ENCODE data around the gene P3H4. TPM values are rescaled to one million over a fixed set of nuclear protein-coding genes. Genes with fewer than 3 reads are reported as not detected.

Gene P3H4
- total RNA-seq, 2 experiments from 2014 or later: 1.5 to 2.0 TPM

DNA sequence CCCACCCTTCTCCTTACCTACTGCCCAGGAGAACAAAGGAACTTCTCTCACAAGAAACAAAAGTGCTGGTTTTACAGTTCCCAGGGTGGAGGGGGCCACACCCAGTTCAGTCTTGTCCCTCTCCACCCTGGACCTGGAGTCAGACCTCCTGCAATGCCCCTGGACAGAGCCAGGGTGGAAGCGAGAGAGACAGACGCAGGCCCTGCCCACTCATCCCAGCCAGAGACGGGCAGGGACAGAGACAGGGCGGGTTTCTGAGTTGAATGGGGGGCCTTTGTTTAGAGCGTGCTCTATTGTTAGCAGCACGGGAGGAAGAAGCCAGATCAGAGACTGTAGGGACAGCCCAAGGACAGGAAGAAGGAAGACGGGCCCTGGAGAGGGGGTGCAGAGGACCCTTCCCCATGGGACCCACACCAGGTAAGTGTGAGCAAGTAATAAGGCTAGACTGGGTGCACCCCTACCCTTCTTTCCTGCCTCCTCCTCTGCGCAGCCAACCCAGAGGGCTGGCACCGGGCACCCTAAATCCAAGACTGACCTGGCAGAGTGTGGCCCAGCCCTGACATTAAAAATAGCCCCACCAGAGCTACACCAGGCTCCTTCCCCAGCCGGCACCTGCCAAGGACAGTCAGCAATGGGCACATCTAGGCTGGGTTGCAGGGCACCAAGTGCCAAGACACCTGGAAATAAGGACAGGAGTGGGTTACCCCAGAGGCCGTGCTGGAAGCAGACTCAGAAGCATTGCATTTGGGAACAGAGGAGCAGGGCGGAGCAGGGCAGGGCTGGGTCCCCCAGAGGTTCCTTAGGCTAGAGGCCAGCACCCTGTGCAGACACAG lies 36.1 kb downstream of the P3H4 start:
- DNase-seq (no peak), ATAC-seq (no peak)
- ChIA-PET POLR2A (no interaction called here), CTCF (interaction anchor here (0.6 kb wide), 1 partner anchor 90 kb away, joined by 3 read pairs; the partner anchor contains the start of gene KLHL11)
- no peaks in the 10 kb centered on the region for H3K36me3 Mint-ChIP-seq (ENCODE audit: low read depth)
- no peaks in the 10 kb centered on the region for H3K4me1 Mint-ChIP-seq
- H3K9me3 Mint-ChIP-seq (ENCODE audit: low read depth): no peaks in the 10 kb centered on the region
- H3K4me3 Mint-ChIP-seq: no peak overlapping the region
- H3K27me3 Mint-ChIP-seq: no peaks in the 10 kb centered on the region
- H3K27ac Mint-ChIP-seq: no peak overlapping the region
- intact Hi-C loops (cut with DNase I, micrococcal nuclease): no loop called here

DNA sequence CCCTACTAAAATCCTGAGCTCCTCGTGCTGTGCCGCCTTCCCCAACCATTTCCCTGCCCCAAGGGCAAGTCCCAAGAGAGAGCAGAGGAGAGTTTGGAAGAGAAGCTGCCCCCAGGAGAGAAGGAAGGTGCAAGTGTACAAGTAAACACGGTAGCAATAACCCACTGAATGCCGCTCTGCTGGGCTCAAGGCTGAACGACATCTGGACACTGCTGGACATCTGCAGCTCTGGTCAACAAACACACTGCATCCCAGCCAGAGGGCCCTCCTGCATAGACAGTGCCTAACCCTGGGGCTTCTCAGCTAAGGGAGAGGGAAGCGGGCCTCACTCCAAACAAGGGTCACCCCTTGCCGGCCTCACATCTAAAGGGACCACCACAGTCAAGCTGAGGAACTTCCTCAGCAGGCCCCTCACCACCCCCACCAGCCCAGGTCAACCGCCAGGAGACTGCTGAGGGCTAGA lies 38.0 kb downstream of the P3H4 start:
- H3K27ac Mint-ChIP-seq: no peak overlapping the region
- DNase-seq (no peak), ATAC-seq (no peak)
- CTCF ChIA-PET: no interaction called here
- H3K9me3 Mint-ChIP-seq (ENCODE audit: low read depth): no peaks in the 10 kb centered on the region
- no peak overlapping the region for H3K4me3 Mint-ChIP-seq
- no peaks in the 10 kb centered on the region for H3K4me1 Mint-ChIP-seq
- intact Hi-C loops (cut with DNase I, micrococcal nuclease): no loop called here
- no peaks in the 10 kb centered on the region for H3K27me3 Mint-ChIP-seq
- H3K36me3 Mint-ChIP-seq (ENCODE audit: low read depth): no peaks in the 10 kb centered on the region
- POLR2A ChIA-PET: no interaction called here

DNA sequence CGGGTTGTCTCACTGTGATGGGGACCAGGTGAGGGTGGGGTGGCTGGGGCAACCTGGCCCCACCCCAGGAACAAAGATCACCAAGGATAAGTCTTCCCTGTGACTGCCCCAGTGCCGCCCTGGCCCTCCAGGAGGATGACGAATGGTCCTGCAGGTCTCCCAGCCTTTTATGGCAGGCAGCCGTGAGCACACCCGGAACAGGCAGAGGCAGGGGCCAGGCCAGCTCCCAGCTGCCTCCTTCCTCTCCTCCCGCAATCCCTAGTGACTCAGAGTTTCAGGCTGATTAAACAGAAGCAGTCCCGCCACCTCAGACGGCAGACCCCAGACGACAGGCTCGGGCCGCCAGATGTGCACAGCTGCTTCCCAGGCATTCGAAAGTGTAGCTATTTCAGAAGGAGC lies 38.6 kb downstream of the P3H4 start:
- Mint-ChIP-seq H3K4me1 (no peaks in the 10 kb centered on the region), H3K4me3 (no peak overlapping the region), H3K36me3 (ENCODE audit: low read depth) (no peaks in the 10 kb centered on the region), H3K9me3 (ENCODE audit: low read depth) (no peaks in the 10 kb centered on the region), H3K27ac (no peak overlapping the region), H3K27me3 (no peaks in the 10 kb centered on the region)
- no peak for ATAC-seq
- ChIA-PET CTCF (no interaction called here), POLR2A (no interaction called here)
- no peak for DNase-seq
- intact Hi-C loops (cut with DNase I, micrococcal nuclease): no loop called here

DNA sequence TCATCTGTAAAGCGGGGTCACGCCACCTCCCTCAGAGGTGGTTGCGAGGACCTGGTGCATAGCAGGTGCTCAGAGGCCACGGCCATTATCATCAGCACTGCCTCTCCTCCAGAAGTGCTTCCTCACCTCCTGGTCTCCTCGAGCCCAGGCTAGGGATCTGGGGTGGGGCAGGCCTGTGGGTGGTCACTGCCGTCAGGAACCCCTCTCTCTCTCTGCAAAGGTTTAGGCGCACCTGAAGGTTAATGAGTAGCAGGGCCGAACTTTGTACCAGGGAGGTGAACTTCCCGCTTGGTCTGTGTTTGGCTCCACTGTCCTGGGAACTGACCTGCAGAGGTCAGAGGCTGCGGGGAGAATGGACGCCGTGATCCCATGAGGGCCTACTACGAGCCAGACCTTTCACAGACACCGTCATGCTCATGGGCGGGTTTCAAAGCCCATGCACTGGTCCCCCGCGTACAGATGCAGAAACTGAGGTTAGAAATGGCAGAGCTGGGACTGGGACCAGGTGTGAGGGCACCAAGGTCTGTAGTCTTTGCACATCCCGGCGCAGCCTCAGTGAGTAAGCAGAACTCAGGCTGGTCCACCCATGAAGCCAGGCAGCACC lies 39.1 kb downstream of the P3H4 start:
- Mint-ChIP-seq H3K36me3 (ENCODE audit: low read depth) (no peaks in the 10 kb centered on the region), H3K27ac (no peak overlapping the region)
- CTCF ChIA-PET: no interaction called here

GRCh38 chr17:41772218-41772585 lies 39.5 kb downstream of the P3H4 start:
- intact Hi-C loops (cut with DNase I, micrococcal nuclease): no loop called here
- ChIA-PET POLR2A (no interaction called here), CTCF (no interaction called here)
- Mint-ChIP-seq H3K27ac (no peak overlapping the region), H3K36me3 (ENCODE audit: low read depth) (no peaks in the 10 kb centered on the region), H3K9me3 (ENCODE audit: low read depth) (no peaks in the 10 kb centered on the region), H3K4me3 (no peak overlapping the region), H3K27me3 (no peaks in the 10 kb centered on the region), H3K4me1 (no peaks in the 10 kb centered on the region)
- DNase-seq (no peak), ATAC-seq (no peak)

More for the DNA sequence above, 39.1 kb downstream of the P3H4 start:
- Mint-ChIP-seq H3K9me3 (ENCODE audit: low read depth) (no peaks in the 10 kb centered on the region), H3K4me3 (no peak overlapping the region), H3K27me3 (no peaks in the 10 kb centered on the region), H3K4me1 (no peaks in the 10 kb centered on the region)
- no peak for DNase-seq
- intact Hi-C loops (cut with DNase I, micrococcal nuclease): no loop called here
- ATAC-seq: no peak
- POLR2A ChIA-PET: no interaction called here

DNA sequence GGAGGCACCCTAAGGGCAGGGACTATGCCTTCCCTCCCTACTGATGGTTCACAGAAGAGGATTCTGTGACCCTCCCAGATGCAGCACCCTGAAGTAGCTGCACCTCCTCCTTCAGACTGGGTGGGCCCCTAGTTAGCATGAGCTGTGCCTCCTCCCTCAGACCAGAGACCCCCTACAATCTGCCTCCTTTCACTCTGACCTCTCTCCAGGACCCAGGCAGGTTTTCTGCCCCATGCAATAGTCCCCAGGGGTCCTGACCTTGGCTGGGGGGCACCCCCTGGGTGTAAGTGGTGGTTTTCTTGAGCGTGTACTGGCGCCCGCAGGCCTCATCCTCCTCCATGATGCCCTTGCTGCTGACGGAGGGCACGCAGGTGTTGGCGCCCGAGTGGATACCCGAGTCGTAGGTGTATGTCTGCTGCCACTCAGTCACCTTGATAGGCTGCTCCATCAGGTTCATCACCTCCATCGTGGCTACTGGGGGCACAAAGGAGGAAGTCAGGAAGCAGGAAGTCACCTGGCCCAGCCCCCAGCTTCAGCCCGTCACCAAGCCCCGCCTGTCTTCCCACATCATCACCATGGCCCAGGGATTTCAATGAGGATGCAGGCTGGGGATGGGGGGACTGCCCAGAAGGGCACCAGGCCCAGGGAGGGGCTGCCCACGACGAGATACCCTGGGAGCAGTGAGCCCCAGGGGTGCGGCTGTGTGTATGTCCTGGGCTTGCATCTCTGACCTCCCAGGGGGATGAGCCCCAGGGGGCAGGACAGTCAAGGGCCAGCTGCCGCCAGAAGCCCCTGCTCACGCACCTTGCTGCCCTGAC lies 40.2 kb downstream of the P3H4 start:
- DNase-seq (no peak), ATAC-seq (no peak)
- Mint-ChIP-seq H3K27me3 (no peaks in the 10 kb centered on the region), H3K4me1 (no peaks in the 10 kb centered on the region), H3K4me3 (no peak overlapping the region), H3K27ac (no peak overlapping the region), H3K36me3 (ENCODE audit: low read depth) (no peaks in the 10 kb centered on the region), H3K9me3 (ENCODE audit: low read depth) (no peaks in the 10 kb centered on the region)
- ChIA-PET POLR2A (no interaction called here), CTCF (no interaction called here)
- intact Hi-C loops (cut with DNase I, micrococcal nuclease): no loop called here

- Mint-ChIP-seq H3K27me3 (no peaks in the 10 kb centered on the region), H3K27ac (no peak overlapping the region), H3K4me1 (no peaks in the 10 kb centered on the region), H3K9me3 (ENCODE audit: low read depth) (no peaks in the 10 kb centered on the region), H3K4me3 (no peak overlapping the region), H3K36me3 (ENCODE audit: low read depth) (no peaks in the 10 kb centered on the region)
- no peak for ATAC-seq
- no peak for DNase-seq
- intact Hi-C loops (cut with DNase I, micrococcal nuclease): no loop called here
- POLR2A ChIA-PET: no interaction called here
- CTCF ChIA-PET: no interaction called here
These were observed 41.8 kb downstream of the P3H4 start for GRCh38 chr17:41769985-41770384.

GRCh38 chr17:41769346-41769862 lies 42.3 kb downstream of the P3H4 start:
- H3K9me3 Mint-ChIP-seq (ENCODE audit: low read depth): no peaks in the 10 kb centered on the region
- DNase-seq (no peak), ATAC-seq (no peak)
- POLR2A ChIA-PET: no interaction called here
- H3K4me3 Mint-ChIP-seq: no peak overlapping the region
- no peaks in the 10 kb centered on the region for H3K4me1 Mint-ChIP-seq
- H3K36me3 Mint-ChIP-seq (ENCODE audit: low read depth): no peaks in the 10 kb centered on the region
- CTCF ChIA-PET: no interaction called here
- no peaks in the 10 kb centered on the region for H3K27me3 Mint-ChIP-seq
- no peak overlapping the region for H3K27ac Mint-ChIP-seq
- intact Hi-C loops (cut with DNase I, micrococcal nuclease): no loop called here

DNA sequence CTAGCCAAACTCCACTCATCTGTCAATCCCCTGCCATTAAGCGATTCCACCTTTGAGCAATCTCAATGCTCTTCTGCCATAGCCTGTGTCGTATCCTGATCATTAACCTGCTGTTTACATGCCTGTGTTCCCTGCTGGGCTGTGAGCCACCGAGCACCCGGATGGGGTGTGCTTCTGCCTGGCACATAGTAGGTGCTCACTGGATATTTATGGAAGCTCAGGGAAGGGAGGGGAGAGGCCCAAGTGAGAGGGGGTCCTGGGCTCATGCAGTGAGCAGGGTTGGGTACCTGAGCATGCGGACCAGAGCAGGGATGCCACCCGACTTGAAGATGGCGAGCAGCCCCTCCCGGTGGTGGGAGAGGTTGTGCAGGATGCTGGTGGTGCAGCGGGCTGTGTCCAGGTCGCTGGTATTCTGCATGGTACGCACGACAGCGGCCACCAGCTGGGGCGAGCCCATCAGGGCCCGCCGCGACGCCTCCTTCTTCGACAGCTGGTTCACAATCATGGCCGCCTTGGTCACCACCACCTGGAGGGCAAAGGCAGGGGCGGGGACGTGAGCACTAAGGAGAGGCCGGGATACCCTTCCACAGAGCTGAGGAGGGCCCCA lies 43.0 kb downstream of the P3H4 start:
- H3K4me3 Mint-ChIP-seq: no peak overlapping the region
- ChIA-PET POLR2A (no interaction called here), CTCF (no interaction called here)
- no peaks in the 10 kb centered on the region for H3K27me3 Mint-ChIP-seq
- no peaks in the 10 kb centered on the region for H3K4me1 Mint-ChIP-seq
- intact Hi-C loops (cut with DNase I, micrococcal nuclease): no loop called here
- DNase-seq: no peak
- no peaks in the 10 kb centered on the region for H3K9me3 Mint-ChIP-seq (ENCODE audit: low read depth)
- no peaks in the 10 kb centered on the region for H3K36me3 Mint-ChIP-seq (ENCODE audit: low read depth)
- no peak for ATAC-seq
- H3K27ac Mint-ChIP-seq: no peak overlapping the region

DNA sequence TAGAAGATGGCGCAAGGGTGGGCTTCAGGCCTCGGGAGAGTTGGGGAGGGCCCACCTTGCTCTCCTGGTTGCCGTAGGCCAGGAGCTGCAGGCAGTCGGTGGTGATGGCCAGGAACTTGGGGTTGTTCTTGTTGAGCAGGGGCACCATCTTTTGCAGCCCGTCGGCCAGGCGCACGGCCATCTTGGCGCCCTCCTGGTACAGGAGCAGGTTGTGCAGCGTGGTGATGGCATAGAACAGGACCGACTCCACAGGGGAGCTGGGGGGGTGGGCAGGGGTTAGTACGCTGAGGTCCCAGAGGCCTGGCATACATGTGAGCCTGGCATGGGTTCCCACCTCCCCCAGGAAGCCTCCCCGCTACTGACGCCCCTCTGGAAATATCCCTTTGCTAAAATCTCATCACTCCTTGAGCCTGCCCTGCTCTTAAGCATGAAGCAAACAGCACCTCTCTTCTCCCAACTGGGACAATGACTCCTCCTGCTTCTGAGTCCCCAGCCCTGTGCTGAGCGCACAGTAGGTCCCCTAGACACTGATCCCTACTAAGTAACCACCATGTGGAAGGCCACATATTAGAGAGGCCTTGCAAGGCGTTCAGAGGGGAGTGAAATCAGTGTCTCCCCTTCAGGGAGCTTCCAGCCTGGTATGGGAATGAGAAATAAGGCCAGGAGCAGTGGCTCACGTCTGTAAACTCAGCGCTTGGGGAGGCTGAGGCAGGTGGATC lies 44.3 kb downstream of the P3H4 start:
- intact Hi-C loops (cut with DNase I, micrococcal nuclease): no loop called here
- DNase-seq: no peak

GRCh38 chr17:41766135-41766534 lies 45.6 kb downstream of the P3H4 start:
- Mint-ChIP-seq H3K27me3 (no peaks in the 10 kb centered on the region), H3K9me3 (ENCODE audit: low read depth) (no peaks in the 10 kb centered on the region), H3K27ac (no peak overlapping the region), H3K36me3 (ENCODE audit: low read depth) (no peaks in the 10 kb centered on the region), H3K4me3 (no peak overlapping the region), H3K4me1 (no peaks in the 10 kb centered on the region)
- intact Hi-C loops (cut with DNase I, micrococcal nuclease): no loop called here
- POLR2A ChIA-PET: no interaction called here
- DNase-seq (no peak), ATAC-seq (no peak)
- CTCF ChIA-PET: interaction anchor here (0.7 to 1.4 kb wide), 2 partner anchors 28 to 43 kb away, joined by 3 read pairs; no protein-coding TSS in a partner anchor

More for the DNA sequence above, 44.3 kb downstream of the P3H4 start:
- ChIA-PET CTCF (interaction anchor here (0.6 to 0.7 kb wide), 2 partner anchors 40 to 205 kb away, joined by 3 read pairs; no protein-coding TSS in a partner anchor), POLR2A (no interaction called here)
- Mint-ChIP-seq H3K4me3 (no peak overlapping the region), H3K27ac (no peak overlapping the region), H3K4me1 (no peaks in the 10 kb centered on the region), H3K9me3 (ENCODE audit: low read depth) (no peaks in the 10 kb centered on the region), H3K27me3 (no peaks in the 10 kb centered on the region), H3K36me3 (ENCODE audit: low read depth) (no peaks in the 10 kb centered on the region)
- no peak for ATAC-seq
